HPDE6-E6E7 (cell line): ENCODE results near the gene TMEM107.

Experiments used
- DNase-seq: peaks from one replicate; pipeline ENCODE4 v3.0.0; 2011; ENCODE audit warnings: missing footprints; ENCODE audit errors: extremely low spot score

TMEM107 gene

DNA sequence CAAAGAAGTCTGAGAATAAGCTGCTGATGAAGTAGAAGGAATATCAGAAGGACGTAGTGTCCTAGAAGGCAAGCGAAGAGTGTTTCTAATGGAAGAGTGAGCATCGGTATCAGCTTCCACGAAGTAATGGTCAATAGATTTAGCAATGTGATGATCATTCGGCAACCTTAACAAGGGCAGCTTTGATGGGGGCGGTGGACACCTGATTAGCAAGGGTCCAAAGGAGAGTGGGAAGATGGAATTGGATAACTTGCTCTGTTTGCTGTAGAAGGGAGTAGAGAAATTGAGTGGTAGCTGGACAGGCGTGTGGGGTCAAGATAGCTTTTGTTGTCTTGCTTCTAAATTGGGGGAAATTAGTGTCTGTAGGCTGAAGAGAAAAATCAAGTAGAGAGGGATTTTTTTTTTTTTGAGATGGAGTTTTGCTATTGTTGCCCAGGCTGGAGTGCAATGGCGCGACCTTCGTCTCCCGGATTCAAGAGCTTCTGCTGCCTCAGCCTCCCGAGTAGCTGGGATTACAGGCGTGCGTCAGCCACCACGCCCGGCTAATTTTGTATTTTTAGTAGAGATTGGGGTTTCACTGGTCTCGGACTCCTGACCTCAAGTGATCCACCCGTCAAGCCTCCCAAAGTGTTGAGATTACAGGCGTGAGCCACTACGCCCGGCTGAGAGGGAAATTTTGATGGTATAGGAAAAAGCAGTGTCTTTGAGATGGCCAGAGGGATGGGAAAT lies 38.4 kb downstream of the TMEM107 start:
- no peak for DNase-seq

- no peak for DNase-seq
These were observed 42.2 kb downstream of the TMEM107 start for GRCh38 chr17:8133941-8134340.

DNA sequence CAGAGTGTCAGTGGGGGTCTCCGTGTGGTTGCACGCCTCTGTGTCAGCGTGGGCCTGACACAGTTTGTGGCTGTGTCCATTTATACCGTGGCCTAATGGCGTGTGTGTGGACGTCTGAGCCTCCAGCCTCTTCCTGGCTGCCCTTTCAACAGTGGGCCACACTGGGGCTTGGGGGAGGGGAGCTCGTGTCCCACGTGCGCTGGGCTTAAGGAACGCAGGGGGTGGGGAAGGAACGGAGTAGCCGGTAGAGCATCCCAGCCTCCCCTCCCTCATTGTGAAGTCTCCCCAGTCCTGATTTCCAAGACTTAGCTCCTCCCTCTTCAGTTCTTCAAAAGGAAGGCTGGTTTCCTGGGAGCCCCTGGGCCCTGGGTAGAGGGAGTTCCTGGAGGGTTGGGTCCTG lies 42.8 kb downstream of the TMEM107 start:
- no peak for DNase-seq

DNA sequence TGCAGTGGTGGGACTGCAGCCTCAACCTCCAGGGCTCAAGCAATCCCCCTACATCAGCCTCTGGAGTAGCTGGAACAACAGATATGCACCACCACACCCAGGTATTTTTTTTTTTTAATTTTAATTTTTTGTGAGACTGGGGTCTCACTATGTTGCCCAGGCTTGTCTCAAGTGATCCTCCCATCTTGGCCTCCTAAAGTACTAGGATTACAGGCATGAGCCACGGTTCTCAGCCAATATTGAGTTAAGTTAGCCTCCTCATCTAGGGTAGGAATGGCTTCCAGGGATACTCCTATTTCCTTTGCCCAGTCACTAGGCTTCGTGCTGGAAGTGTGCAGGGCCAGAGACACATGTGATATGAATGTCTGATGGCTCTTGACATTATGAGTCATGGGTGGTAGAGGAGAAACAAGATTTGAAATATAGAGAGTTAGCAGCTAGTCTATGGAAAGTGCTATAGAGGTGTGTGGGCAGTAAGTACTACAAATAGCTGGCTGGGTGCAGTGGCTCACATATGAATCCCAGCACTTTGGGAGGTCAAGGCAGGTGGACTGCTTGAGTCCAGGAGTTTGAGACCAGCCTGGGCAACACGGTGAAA lies 44.2 kb downstream of the TMEM107 start:
- DNase-seq, result no peak

DNA sequence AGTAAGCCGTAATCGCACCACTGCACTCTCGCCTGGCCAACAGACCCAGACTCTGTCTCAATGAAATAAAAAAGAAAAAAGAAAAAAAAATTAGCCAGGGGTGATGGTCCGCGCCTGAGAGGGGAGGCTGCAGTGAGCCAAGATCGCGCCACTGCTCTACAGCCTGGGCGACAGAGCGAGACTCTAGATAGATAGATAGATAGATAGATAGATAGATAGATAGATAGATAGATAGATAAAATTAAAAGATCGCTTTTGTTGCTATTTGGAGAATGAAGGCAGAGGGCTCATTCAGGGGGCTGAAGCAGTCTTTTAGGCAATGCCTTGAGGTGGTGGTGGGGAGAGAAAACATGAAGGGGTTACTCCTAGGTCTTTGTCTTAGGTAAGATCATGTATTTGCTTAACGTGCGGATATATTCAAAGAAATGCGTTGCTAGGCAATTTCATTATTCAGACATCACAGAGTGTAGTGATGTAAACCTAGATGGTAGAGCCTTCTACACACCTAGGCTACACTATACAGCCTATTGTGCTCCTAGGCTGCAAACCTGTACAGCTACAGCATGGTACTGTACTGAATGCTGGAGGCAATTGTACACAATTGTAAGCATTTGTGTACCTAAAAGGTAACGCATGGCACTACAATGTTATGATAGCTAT lies 47.9 kb downstream of the TMEM107 start:
- no peak for DNase-seq

DNA sequence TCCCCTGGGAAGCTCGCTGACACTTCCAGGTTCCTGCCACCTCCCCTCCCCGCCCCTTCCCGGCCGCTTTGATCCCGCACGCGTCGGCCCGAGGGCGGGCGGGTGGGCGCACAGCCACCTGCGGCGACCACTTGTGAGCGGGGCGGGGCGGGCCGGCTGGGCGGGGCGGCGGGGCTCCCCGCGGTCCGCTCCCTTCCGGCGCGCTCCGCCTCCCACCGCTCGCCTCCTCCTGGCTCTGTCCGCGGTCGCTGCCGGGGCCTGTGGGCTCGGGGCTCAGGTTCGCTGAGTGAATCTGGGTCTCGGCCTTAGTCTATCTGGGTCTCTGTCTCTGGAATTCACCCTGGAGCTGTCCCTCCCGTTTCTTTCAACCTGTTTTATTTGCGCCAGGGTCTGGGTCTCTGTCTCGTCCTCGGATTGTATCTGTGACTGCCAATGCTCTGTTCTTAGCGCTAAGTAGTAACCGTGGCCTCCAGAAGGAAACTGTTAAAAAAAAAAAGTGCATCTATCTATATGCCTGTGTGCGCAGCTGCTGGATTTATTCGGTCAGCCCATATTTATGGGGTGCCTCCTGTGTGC lies 49.6 kb downstream of the TMEM107 start:
- no peak for DNase-seq

DNA sequence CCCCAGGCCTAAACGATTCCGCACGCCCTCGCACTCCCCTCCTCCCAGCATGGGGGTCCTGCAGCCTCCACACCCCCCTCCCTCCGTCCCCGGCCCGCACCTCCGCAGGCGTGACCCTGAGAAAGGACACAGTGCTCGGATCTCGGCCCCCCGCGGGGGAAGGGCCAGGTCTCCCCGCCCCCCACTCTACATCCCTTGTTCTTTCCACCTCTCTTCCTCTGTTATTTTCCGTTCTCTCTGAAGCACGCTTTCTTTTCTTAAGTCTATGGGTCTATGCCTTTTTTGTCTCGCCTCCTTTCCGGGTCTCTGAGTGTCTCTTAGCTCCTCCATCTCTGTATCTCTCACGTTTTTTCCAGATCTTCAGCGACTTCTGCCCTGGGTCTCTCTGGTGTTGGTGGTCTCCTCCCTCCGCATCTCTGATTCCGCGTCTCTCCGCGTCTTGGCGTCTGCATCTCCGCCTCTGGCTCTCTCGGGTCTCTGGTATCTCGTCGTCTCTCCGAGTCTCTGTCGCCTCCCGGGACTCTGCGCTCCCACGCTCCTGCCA lies 50.2 kb downstream of the TMEM107 start:
- DNase-seq, result no peak

DNA sequence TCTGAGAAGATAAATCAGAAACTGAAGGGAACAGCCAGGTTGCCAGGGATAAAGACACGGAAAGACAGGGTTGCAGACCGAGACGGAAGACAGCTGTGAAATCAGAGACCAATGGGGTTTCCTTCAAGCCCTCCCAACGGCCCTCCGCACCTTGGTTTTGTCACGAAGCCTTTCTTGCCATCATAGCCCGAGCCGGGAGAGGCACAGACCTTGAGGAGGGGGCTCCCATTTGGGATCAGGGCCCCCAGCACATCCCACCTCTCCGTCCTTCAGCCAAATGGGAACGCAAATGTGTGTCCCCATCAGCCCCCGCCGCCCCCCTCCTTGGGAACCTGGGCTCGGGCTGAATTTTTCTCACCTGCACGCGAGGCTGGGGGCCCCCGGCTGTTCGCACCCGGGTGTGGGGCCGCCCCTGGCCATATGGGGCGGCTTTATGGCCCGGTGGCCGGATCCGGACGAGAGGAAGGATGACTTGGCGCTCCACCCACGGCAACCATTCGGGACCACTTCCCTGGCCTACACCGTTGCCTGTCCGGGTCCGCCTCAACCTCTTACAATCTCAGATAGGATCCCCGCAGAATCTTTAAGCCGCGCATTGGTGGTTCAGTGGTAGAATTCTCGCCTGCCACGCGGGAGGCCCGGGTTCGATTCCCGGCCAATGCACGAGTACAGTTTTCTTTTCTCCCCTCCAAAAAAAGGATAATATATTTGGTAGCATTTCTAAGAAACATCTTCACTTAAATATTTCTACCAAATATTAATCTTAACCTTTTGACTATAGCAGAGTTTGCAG lies 50.8 kb downstream of the TMEM107 start:
- no peak for DNase-seq

GRCh38 chr17:8124350-8125153 lies 51.6 kb downstream of the TMEM107 start:
- no peak for DNase-seq

DNA sequence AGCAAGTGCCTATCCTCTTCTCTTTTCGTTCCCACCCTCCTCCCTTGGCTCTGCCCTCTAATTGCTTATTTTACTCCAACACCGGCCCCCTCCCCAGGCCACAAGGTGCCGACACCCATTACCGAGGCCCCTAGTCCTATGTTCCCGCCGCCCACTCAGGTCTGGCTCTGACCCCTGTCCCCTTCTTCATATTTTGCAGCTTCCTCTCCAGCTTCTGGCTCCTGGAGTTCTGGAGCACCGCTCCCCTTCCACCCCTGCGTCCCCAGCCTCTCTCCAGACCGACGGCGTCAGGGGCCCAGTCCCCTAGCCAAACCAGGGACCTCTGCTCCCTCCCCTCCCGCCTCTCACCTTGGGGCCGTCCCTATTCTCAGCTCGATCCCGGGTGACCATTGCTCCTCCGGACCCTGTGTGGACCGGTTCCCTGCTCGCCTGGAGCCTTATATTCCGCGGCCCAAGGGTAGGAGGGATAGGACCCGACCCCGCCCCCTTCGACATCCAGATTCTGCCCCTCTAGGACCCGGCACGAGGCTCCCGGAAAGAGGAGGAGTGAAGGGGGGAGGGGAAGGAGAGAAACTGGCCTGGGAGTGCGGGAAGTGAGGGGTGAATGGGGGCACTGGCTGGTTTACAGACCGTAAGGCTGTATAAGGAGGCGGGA lies 52.4 kb downstream of the TMEM107 start, which contains the start of gene HES7:
HES7 (minus strand) TSS at position 412 of the 655 bp plus-strand sequence; CDS start at position 390, 22 bp downstream.
- DNase-seq, result no peak

DNA sequence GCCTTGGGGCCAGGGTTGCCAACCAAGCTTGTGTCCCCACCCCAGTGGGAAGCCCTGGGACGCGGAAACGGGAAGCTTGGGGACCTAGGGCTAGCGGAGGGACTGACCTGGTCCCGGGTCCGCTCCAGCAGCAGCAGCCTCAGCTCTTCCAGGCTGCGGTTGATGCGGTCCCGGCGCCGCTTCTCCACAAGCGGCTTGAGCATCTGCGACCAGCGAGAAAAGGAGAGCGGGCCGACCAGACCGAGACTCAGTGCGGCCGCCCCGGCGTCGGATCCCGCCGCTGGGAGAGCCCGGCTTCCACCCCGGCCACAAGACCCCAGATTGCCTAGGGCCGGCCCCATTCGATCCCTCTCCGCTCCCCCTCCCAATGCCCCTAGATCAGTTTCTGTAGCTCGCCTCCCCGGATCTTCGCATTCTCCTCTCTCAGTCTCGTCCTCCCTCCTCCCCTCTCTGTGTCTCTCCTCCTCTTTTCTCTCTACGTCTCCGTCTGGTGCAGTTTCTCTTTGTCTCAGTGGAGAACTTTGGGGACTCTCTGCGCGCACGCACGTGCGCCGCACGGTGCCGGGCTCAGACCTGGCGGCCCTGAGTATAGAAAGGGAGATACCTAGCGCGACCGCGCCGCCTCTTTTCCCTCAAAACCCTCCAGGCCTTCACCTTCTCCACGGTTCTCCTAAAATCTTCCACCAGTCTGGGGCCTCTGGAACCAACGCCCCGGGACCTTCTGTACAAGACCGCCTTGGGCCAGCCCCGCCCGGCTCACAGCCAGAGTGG lies 53.1 kb downstream of the TMEM107 start:
- no peak for DNase-seq
